Trophoblast cell (in vitro differentiated cells and primary cell): ENCODE measurements around the gene EPS15.

ENCODE experiments used
- DNase-seq, 2 donors: peaks; one replicate each; pipeline ENCODE4 v3.0.0-alpha.2; 2016
- H2AFZ ChIP-seq: 2 replicates; pipeline ENCODE4 v1.6.1; 2013; ENCODE audit warnings: low read length, moderate library complexity, mild to moderate bottlenecking; ENCODE audit not compliant: insufficient read depth, poor library complexity
- H2AK5ac ChIP-seq: 2 replicates; pipeline ENCODE4 v1.6.1; 2013; ENCODE audit warnings: mild to moderate bottlenecking, low read length
- H2BK120ac ChIP-seq: 2 replicates; pipeline ENCODE4 v1.6.1; 2013; ENCODE audit warnings: low read length, mild to moderate bottlenecking, moderate library complexity; ENCODE audit not compliant: insufficient read depth, poor library complexity
- H2BK12ac ChIP-seq: 2 replicates; pipeline ENCODE4 v1.6.1; 2013; ENCODE audit warnings: mild to moderate bottlenecking, low read length, moderate library complexity
- H2BK5ac ChIP-seq: 2 replicates; pipeline ENCODE4 v1.6.1; 2013; ENCODE audit warnings: low read length, low read depth, moderate library complexity, mild to moderate bottlenecking; ENCODE audit not compliant: poor library complexity
- H3K14ac ChIP-seq: 2 replicates; pipeline ENCODE4 v1.6.1; 2013; ENCODE audit warnings: mild to moderate bottlenecking, low read length
- H3K18ac ChIP-seq: 2 replicates; pipeline ENCODE4 v1.6.1; 2013; ENCODE audit warnings: mild to moderate bottlenecking, low read length
- H3K23ac ChIP-seq: 2 replicates; pipeline ENCODE4 v1.6.1; 2013; ENCODE audit warnings: low read length
- H3K27ac ChIP-seq: 2 replicates; pipeline ENCODE4 v1.5.1; 2013; ENCODE audit warnings: low read depth, mild to moderate bottlenecking, inconsistent platforms, low read length, moderate library complexity
- H3K27me3 ChIP-seq: 2 replicates; pipeline ENCODE4 v1.6.1; 2013; ENCODE audit warnings: inconsistent platforms, mild to moderate bottlenecking, low read length, moderate library complexity; ENCODE audit not compliant: insufficient read depth
- H3K36me3 ChIP-seq, 2 experiments: 1 replicate in 1 of 2; 2 replicates in 1 of 2; pipeline ENCODE4 v1.6.1; 2013; ENCODE audit warnings: low read length in 2 of 2, mild to moderate bottlenecking in 2 of 2, moderate library complexity in 1 of 2; ENCODE audit not compliant: insufficient read depth in 2 of 2, control insufficient read depth in 1 of 2
- H3K4ac ChIP-seq: 2 replicates; pipeline ENCODE4 v1.6.1; 2013; ENCODE audit warnings: low read depth, mild to moderate bottlenecking, low read length, moderate library complexity
- H3K4me1 ChIP-seq, 2 experiments: 1 replicate in 1 of 2; 2 replicates in 1 of 2; pipeline ENCODE4 v1.6.1; 2013; ENCODE audit warnings: low read length in 2 of 2, mild to moderate bottlenecking in 2 of 2, moderate library complexity in 1 of 2; ENCODE audit not compliant: insufficient read depth in 2 of 2, control insufficient read depth in 1 of 2
- H3K4me2 ChIP-seq: 2 replicates; pipeline ENCODE4 v1.6.1; 2013; ENCODE audit warnings: inconsistent platforms, mild to moderate bottlenecking, low read length, moderate library complexity
- H3K4me3 ChIP-seq: 2 replicates; pipeline ENCODE4 v1.5.1; 2013; ENCODE audit warnings: mild to moderate bottlenecking, low read depth, low read length, inconsistent platforms
- H3K79me1 ChIP-seq: one replicate; pipeline ENCODE4 v1.6.1; 2013; ENCODE audit warnings: low read length
- H3K79me2 ChIP-seq: 2 replicates; pipeline ENCODE4 v1.6.1; 2013; ENCODE audit warnings: low read length, mild to moderate bottlenecking; ENCODE audit not compliant: control insufficient read depth, insufficient read depth, poor library complexity
- H3K9ac ChIP-seq: 2 replicates; pipeline ENCODE4 v1.6.1; 2013; ENCODE audit warnings: mild to moderate bottlenecking, low read length
- H3K9me3 ChIP-seq: 2 replicates; pipeline ENCODE4 v1.6.1; 2013; ENCODE audit warnings: low read depth, mild to moderate bottlenecking, control low read depth, inconsistent platforms, low read length; ENCODE audit not compliant: insufficient read depth
- H4K12ac ChIP-seq: 2 replicates; pipeline ENCODE4 v1.6.1; 2013; ENCODE audit warnings: low read depth, mild to moderate bottlenecking, low read length, moderate library complexity
- H4K8ac ChIP-seq: 2 replicates; pipeline ENCODE4 v1.6.1; 2013; ENCODE audit warnings: low read depth, mild to moderate bottlenecking, low read length, moderate library complexity
- H4K91ac ChIP-seq: one replicate; pipeline ENCODE4 v1.6.1; 2013; ENCODE audit warnings: low read depth, mild to moderate bottlenecking, low read length, moderate library complexity
- WGBS: extraction: QIAGEN DNeasy Blood & Tissue Kit; methylation state at CpG from one replicate; pipeline ENCODE4 v1.1.7; 2013; ENCODE audit warnings: missing lambda C conversion rate; ENCODE audit not compliant: insufficient read length, insufficient coverage; ENCODE audit errors: extremely low coverage; 5-methylcytosine and 5-hydroxymethylcytosine counted together

EPS15 gene

GRCh38 chr1:51330331-51331201 lies 188.5 kb downstream of the EPS15 start, which contains the start of gene TTC39A:
TTC39A (minus strand) TSS chr1:51330562; CDS start chr1:51330477, 85 bp downstream.
- peak within 1 kb of the TSS; percentile 52 for H2BK120ac ChIP-seq
- peaks cover 4% of the 10 kb centered on the region for H3K79me1 ChIP-seq
- no peaks in the 10 kb centered on the region for H3K79me2 ChIP-seq
- H3K23ac ChIP-seq = no peak within 1 kb of the TSS
- no peaks in the 10 kb centered on the region for H3K36me3 ChIP-seq
- H2AFZ ChIP-seq = peak within 1 kb of the TSS; percentile 75
- H3K27me3 ChIP-seq = no peaks in the 10 kb centered on the region
- H3K4me1 ChIP-seq = peaks cover 9 to 11% of the 10 kb centered on the region in 2 experiments
- H3K18ac ChIP-seq = peak within 1 kb of the TSS; percentile 28
- no peak within 1 kb of the TSS for H4K12ac ChIP-seq
- H2BK12ac ChIP-seq = peak within 1 kb of the TSS; percentile 64
- peak within 1 kb of the TSS; percentile 30 for H4K91ac ChIP-seq
- peaks cover 2% of the 10 kb centered on the region for H3K9me3 ChIP-seq
- no peak within 1 kb of the TSS for H3K27ac ChIP-seq
- H4K8ac ChIP-seq = peak within 1 kb of the TSS; percentile 44
- H2AK5ac ChIP-seq = no peak within 1 kb of the TSS
- H3K4me2 ChIP-seq = peak within 1 kb of the TSS; percentile 94
- H3K9ac ChIP-seq = no peak within 1 kb of the TSS
- peak within 1 kb of the TSS; percentile 6 for H3K4ac ChIP-seq
- no peak within 1 kb of the TSS for H2BK5ac ChIP-seq
- no peak for DNase-seq
- no CpG with 5 or more reads among the region's 87 CpGs for WGBS
- H3K14ac ChIP-seq = peak within 1 kb of the TSS; percentile 55
- peak within 1 kb of the TSS; percentile 63 for H3K4me3 ChIP-seq

GRCh38 chr1:51329443-51330325 lies 189.4 kb downstream of the EPS15 start:
- Histone ChIP-seq H4K12ac (no peak overlapping the region), H3K27ac (no peak overlapping the region), H3K79me2 (no peaks in the 10 kb centered on the region), H3K27me3 (no peaks in the 10 kb centered on the region), H3K23ac (no peak overlapping the region), H3K4me2 (peak overlapping the region; percentile 94), H3K18ac (no peak overlapping the region), H4K91ac (no peak overlapping the region), H2BK12ac (peak overlapping the region; percentile 1), H4K8ac (peak overlapping the region; percentile 44), H3K79me1 (peaks cover 4% of the 10 kb centered on the region), H2AK5ac (no peak overlapping the region), H2BK120ac (no peak overlapping the region), H2BK5ac (no peak overlapping the region), H3K14ac (no peak overlapping the region), H3K36me3 (no peaks in the 10 kb centered on the region), H3K4ac (no peak overlapping the region), H3K4me1 (peaks cover 9 to 11% of the 10 kb centered on the region in 2 experiments), H3K9me3 (no peaks in the 10 kb centered on the region), H2AFZ (no peak overlapping the region), H3K9ac (no peak overlapping the region), H3K4me3 (no peak overlapping the region)
- WGBS = no CpG with 5 or more reads among the region's 26 CpGs
- no peak for DNase-seq

DNA sequence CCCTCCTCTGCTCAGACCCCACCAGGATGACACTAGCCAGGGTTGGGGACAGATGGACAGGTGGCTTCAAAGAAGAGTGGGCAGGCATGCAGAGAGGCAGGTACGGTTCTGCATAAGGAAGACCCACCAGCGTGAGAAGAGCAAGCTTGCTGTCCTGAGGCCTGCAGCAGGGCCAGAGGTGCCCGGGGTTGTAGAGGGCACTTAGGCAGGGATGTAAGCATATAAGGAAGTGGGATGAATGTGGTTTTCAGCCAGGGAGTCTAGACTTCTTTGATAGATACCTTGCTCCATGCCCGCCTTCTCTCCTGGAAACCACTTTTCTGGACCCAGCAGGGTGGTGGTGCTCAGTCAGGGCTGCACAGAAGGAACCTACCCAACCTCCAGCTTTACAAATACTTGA lies 190.1 kb downstream of the EPS15 start:
- Histone ChIP-seq H3K4me1 (peaks cover 9 to 11% of the 10 kb centered on the region in 2 experiments), H2AK5ac (no peak overlapping the region), H3K18ac (no peak overlapping the region), H3K4me3 (no peak overlapping the region), H2BK5ac (no peak overlapping the region), H2BK120ac (no peak overlapping the region), H3K79me1 (peaks cover 4% of the 10 kb centered on the region), H3K4ac (no peak overlapping the region), H4K12ac (no peak overlapping the region), H3K79me2 (no peaks in the 10 kb centered on the region), H3K14ac (no peak overlapping the region), H2AFZ (no peak overlapping the region), H3K27ac (no peak overlapping the region), H3K23ac (no peak overlapping the region), H4K91ac (no peak overlapping the region), H3K36me3 (no peaks in the 10 kb centered on the region), H4K8ac (no peak overlapping the region), H3K9ac (no peak overlapping the region), H2BK12ac (no peak overlapping the region), H3K27me3 (no peaks in the 10 kb centered on the region), H3K9me3 (no peaks in the 10 kb centered on the region), H3K4me2 (no peak overlapping the region)
- no peak for DNase-seq
- no CpG with 5 or more reads among the region's 4 CpGs for WGBS

- H2BK120ac ChIP-seq = no peak overlapping the region
- no peaks in the 10 kb centered on the region for H3K79me2 ChIP-seq
- H3K18ac ChIP-seq = no peak overlapping the region
- H4K8ac ChIP-seq = no peak overlapping the region
- H3K4ac ChIP-seq = no peak overlapping the region
- no peak overlapping the region for H2AFZ ChIP-seq
- no peak overlapping the region for H3K4me3 ChIP-seq
- H2AK5ac ChIP-seq = no peak overlapping the region
- no peak overlapping the region for H3K9ac ChIP-seq
- H3K36me3 ChIP-seq = no peaks in the 10 kb centered on the region
- H2BK5ac ChIP-seq = no peak overlapping the region
- no peak for DNase-seq
- H3K9me3 ChIP-seq = no peaks in the 10 kb centered on the region
- H3K4me2 ChIP-seq = no peak overlapping the region
- H4K91ac ChIP-seq = no peak overlapping the region
- no CpG with 5 or more reads among the region's 3 CpGs for WGBS
- H3K79me1 ChIP-seq = peaks cover 4% of the 10 kb centered on the region
- H3K14ac ChIP-seq = no peak overlapping the region
- no peaks in the 10 kb centered on the region for H3K27me3 ChIP-seq
- H2BK12ac ChIP-seq = no peak overlapping the region
- H3K23ac ChIP-seq = no peak overlapping the region
- no peak overlapping the region for H3K27ac ChIP-seq
- H4K12ac ChIP-seq = no peak overlapping the region
- peaks cover 9 to 11% of the 10 kb centered on the region in 2 experiments for H3K4me1 ChIP-seq
Measured at GRCh38 chr1:51328279-51328678, 190.8 kb downstream of the EPS15 start.
